Right renal cortex interstitium (tissue), 3 donors: ENCODE results near the gene NFS1. TPM values are rescaled to one million over a fixed set of nuclear protein-coding genes. Genes with fewer than 3 reads are reported as not detected.
"Not testable (repeated sequence)": the region's sequence is repeated elsewhere in the genome, so short reads cannot be mapped to it uniquely, and the experiment has no call there.

Experiments used
- DNase-seq, 3 donors: peaks; one replicate each; pipeline ENCODE4 v3.0.0-alpha.2; 2013; ENCODE audit warnings: low read depth in 3 of 3, low spot score in 2 of 3
- polyA plus RNA-seq, 3 donors: library from polyadenylated mRNA; unstranded; fragments of 120-200 nt; gene quantifications; one replicate each; pipeline ENCODE4 v1.2.1, GENCODE V29; 2013; ENCODE audit not compliant: insufficient read length in 3 of 3

Gene NFS1
- 10 to 100 TPM; 32.1 to 34.3 (median 33.1) TPM for polyA plus RNA-seq

DNA sequence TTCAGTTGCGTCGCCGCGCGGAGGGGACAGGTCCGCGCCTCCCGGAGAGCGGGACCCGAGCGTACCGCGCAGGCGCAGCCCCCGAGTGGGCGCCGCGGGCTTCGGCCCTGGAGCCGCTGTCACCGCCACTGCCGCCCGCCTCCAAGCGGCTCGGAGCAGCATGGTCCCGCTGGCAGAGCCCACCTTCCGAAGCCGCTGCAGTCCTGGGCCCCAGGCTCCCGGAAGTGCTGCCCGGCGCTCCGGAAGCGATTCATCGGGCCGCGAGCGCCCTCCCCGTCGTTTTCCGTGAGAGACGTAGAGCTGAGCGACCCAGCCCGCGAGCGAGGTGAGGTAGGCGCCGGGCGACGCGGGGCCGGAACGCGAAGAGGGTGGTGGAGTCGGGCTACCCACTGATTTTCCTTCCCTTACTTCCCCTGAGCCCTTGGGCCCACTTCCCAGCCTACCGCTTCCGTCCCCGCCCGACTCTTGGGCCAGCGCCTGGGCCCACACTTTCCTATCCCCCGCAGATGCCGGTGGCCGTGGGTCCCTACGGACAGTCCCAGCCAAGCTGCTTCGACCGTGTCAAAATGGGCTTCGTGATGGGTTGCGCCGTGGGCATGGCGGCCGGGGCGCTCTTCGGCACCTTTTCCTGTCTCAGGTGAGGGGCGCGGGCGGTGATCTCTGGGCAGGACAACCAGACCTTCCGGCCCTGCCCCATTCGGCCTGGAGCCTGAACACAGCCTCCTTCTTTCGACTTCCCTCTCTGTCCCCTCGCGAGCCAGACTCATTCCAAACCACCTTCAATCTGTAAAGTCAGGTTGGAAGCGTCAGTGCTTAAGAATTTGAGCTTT is at the start of gene NFS1, which contains the start of gene ROMO1:
Gene NFS1, minus strand, starts transcription at position 226 of the 830 bp plus-strand sequence. Its CDS starts 64 bp downstream, at position 162.
Gene ROMO1, plus strand, starts transcription at position 279 of the 830 bp plus-strand sequence. Its CDS starts 228 bp downstream, at position 507.
- peak; percentile 62 to 85 (median 62) for DNase-seq

- DNase-seq = not testable (repeated sequence)
Observed at GRCh38 chr20:35744492-35744841, 45.3 kb upstream of the NFS1 start.

GRCh38 chr20:35743693-35744491 is 44.7 kb upstream of the NFS1 start:
- DNase-seq = no peak

DNA sequence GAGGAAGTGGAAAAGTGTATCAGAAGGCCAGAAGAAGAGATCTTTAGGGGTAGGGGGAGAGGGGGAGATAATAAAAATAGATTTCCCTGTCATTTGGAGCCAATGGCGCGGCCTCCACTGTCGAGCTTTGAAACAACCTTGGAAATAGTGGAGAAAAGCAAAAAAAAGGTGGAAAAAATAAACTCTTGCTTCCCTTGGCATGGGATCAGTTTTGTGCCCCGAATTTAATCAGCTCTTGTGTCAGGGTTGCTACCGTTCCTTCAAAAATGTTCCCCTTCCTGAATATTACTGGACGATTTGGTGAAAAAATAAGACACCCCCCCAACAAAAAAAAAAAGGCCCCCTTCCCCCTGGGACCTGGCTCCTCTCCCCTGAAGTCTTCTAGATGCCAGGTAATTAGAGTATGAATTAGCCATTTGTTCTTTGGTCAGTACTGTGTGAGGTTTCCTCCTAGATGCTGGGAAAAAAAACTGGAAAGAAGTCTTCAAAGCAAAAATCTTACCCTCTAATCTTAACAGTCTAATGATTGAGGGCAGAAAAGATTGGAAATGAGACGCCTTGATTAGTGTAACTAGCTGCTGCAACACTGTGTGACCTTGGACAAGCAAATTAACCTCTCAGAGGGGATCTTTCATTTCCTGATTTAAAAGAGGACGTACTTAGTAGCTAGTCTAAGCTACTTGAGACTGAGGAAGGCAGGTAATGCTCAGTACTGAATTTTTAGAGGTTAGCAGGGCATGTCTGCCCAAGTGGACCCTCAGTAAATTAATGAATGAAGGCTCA is 43.8 kb upstream of the NFS1 start:
- DNase-seq = peak; percentile 25 to 31 (median 26)

- peak; percentile 100 for DNase-seq
Observed at GRCh38 chr20:35741892-35742740, 43.0 kb upstream of the NFS1 start, which contains the start of gene RBM39. Gene RBM39, minus strand, starts transcription at chr20:35742260. Its CDS starts 1,386 bp downstream, at chr20:35740874.

- DNase-seq = no peak
Observed at GRCh38 chr20:35739294-35740163, 40.4 kb upstream of the NFS1 start.

- no peak for DNase-seq
Observed at GRCh38 chr20:35738410-35739179, 39.4 kb upstream of the NFS1 start.

- DNase-seq = no peak
Observed at GRCh38 chr20:35737865-35738333, 38.7 kb upstream of the NFS1 start.

DNA sequence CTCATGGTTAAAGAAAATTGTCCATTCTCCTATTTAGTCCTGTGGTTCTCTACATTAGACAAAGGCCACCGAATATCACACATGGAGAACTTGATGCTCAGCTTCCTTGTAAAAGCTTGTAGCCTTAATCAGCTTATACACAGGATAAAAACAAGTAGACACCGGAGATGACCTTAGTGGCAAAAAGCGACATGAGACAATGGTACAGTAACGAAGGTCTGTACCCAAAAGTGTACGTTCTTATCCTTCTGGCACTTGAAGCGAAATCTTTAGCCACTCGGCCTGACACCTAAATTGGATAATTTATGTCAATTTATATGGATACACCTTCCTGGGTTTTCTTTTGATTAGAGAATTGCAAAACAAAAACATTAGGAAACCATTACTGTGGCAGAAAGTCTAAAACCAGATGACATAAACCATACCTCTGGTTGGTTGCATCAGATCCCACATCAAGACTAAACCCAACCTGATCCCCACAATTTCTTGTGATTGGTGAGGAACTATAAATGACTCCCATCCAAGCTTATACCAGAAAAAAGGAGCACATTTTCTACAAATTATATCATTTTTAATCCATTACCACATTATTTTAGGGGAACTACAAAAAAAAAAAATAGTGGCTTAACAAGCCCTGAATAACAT is 36.8 kb upstream of the NFS1 start:
- no peak for DNase-seq

GRCh38 chr20:35734777-35735649 is 35.9 kb upstream of the NFS1 start:
- no peak for DNase-seq

GRCh38 chr20:35734374-35734773 is 35.2 kb upstream of the NFS1 start:
- DNase-seq = no peak

GRCh38 chr20:35732644-35732982 is 33.5 kb upstream of the NFS1 start:
- DNase-seq = no peak

GRCh38 chr20:35731862-35732643 is 32.9 kb upstream of the NFS1 start:
- DNase-seq = no peak

DNA sequence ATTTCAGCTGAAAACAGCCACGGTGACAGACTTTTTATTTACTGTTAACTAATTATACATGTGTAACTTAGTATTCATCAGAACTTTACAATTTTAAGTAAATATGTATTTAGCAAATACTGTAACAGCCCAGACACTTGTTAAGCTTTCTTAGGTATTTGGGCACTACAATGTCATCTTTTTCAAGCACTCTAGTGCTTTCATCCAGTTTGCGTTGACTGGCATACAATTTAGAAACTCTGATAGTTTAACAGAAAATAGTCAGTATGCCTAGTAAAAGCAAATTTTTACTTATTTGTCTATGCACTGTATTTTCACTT is 32.3 kb upstream of the NFS1 start:
- DNase-seq = no peak

GRCh38 chr20:35730583-35731468 is 31.7 kb upstream of the NFS1 start:
- DNase-seq = no peak
